Urothelium cell line (cell line): ENCODE measurements around the gene SNX32.
A peak's percentile ranks its signal among the peaks of the same experiment; 100 is the strongest.

Experiments
- DNase-seq: peaks from one replicate; pipeline ENCODE4 v3.0.0; 2011; ENCODE audit warnings: low spot score, mixed read lengths
- FAIRE-seq: peaks from 2 replicates; lab custom pipeline; 2011; peaks lifted over from hg19 to GRCh38; lab: Jason Lieb, UNC

Gene SNX32

DNA sequence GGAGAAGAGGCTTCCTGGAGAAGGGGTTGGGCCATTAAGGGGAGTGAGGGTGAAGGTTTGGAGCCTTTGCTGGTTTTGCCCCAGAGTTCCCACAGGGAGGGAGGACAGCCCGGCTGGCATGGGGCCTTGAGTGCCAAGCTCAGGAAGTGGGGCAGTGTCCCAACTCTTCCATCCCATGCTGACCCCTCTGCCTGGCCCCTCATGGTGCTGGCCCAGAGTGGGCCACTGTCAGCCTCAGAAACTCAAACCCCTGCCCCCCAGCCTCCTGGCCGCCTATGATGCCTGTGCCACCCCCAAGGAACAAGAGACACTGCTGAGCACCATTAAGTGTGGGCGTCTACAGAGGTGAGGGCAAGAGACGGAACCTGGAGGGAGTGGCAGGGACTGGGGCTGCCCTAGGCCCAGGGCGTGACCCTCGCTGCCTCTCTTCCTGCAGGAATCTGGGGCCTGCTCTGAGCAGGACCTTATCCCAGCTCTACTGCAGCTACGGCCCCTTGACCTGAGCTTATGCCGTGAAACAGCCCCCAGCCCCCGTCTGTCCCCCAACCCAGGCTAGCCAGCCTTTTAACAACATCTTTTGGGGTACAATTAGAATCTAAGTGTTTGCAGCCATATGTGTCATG is 31.9 kb downstream of the SNX32 start:
- FAIRE-seq, result no peak

GRCh38 chr11:65866509-65867283 is 32.9 kb downstream of the SNX32 start:
- FAIRE-seq, result no peak
- DNase-seq, result no peak

More for the DNA sequence above, 31.9 kb downstream of the SNX32 start:
- DNase-seq, result no peak

DNA sequence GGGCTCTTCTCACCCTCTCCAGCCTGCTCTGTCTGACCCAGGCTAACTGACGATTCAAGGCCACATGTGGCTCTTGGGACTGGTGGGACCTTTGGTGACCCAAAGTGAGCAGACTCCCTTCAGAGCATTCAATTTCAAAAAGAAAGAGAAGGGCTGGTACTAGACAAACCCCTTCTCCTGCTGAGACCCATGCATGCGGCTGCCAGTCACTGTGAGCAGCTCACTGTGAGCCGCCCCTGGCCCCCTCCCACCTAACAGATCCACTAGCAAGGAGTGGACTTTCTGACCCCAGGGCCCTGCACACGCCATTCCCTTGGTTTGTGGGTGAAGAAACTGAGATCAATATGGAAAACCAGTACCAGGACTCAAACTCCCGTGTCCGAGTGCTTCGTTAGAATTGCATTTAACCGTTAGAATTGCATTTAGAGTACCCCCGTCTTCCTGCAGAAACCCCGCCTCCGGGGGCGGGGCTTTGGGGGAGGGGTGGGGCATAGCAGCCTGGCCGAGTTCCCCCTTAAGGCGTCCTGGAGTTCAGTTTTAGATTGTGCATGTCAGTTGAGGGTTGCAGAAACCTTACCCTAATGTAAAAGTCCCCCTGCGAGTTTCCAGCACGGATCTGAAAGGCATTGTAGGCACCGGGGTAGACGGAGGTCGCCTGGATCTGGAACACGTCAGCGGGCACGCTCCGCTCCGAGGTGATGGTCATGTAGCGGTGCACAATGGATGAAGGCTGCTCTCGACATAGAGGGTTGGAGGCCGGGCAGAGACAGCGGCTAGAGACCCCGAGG is 33.7 kb downstream of the SNX32 start:
- FAIRE-seq (no peak), DNase-seq (no peak)

DNA sequence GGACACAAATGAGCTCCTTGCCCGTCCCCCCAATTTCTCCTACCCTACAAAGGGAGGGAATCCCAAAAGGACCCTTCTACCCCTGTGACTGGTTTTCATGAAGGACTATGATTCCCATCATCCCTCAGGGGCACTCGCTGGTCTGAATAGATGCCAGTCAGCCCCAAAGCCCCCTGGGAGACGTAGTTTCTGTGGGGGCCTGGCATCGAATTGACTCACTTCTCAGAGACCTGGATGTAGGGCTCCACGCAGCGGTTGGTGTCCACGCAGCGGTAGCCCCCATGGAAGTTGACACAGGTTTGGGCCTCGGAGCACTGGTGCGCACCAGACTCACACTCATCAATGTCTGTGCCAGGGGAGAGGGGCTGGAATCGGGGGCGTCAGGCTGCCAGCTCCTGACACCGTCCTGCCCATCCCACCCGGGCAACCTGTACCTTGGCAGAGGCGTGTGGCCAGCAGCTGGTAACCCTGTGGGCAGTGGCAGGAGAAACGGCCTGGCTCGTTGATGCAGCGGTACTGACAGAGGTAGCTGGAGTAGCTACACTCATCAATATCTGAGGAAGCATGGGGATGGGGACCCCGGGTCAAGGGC is 34.4 kb downstream of the SNX32 start:
- DNase-seq, result no peak
- FAIRE-seq, result peak; percentile 32

DNA sequence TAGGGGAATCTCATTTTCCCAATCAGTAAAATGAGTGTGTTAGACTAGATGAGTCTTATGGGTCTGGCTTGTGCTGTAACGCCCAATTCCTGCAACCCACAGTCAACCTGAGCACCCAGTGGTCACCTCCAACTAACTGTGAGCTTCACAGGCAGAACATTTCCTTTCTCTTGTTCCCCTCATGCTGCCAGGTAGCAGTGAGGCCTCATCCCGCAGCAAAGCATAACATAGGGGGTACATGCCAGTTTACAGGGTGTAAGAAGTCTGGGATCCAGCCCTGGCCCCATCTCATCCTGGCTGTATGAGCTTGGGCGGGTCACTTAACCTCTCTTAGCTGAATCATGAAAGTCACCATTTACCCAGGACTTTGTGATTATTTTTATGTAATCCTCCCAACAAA is 35.1 kb downstream of the SNX32 start:
- DNase-seq (no peak), FAIRE-seq (no peak)

DNA sequence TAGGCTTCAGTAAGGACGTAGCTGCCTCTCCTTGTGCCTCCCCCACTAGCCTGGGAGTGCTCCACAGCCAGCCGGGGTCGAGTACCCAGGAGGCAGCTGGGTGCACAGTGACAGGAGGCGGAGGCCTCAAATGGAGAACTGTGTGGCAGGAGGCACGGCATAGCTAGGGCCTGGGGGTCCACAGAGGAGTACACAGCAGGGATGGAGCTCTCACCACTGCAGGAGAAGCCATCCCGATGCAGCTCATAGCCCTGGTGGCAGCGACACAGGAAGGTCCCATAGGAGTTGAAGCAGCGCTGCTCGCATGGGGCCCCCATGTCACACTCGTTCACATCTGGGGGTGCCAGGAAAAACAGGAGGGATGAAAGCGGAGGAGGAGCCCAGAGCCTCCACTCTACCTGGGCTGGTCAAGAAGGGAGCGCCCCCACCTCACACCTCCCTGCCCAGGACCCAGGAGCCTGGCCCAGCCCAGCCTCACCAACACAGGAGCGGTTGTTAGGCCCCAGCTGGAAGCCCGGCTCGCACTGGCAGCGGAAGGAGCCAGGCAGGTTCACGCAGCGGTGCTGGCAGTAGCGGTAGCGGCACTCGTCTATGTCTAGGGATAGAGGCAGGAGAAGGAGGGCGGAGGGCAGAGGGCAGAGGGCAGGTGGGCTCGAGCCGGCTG is 36.0 kb downstream of the SNX32 start:
- FAIRE-seq, result no peak
- no peak for DNase-seq

DNA sequence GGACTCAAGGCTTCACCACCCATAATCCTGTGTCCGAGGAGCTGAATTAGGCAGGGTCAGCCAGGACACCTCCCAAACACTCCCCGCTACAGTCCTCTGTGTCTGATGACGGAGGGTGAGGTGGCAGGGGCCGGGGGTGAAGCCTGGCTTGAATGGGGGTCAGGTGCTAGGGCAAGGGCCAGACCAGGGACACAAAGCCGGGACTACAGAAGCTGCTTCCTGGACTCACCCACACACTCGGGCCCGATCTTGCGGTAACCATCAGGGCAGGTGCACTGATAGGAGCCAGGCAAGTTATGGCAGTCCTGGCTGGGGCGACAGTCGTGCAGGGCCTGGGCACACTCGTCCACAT is 36.5 kb downstream of the SNX32 start:
- FAIRE-seq (no peak), DNase-seq (no peak)

- no peak for DNase-seq
- FAIRE-seq, result no peak
Measured at GRCh38 chr11:65870706-65871681, 37.2 kb downstream of the SNX32 start.

DNA sequence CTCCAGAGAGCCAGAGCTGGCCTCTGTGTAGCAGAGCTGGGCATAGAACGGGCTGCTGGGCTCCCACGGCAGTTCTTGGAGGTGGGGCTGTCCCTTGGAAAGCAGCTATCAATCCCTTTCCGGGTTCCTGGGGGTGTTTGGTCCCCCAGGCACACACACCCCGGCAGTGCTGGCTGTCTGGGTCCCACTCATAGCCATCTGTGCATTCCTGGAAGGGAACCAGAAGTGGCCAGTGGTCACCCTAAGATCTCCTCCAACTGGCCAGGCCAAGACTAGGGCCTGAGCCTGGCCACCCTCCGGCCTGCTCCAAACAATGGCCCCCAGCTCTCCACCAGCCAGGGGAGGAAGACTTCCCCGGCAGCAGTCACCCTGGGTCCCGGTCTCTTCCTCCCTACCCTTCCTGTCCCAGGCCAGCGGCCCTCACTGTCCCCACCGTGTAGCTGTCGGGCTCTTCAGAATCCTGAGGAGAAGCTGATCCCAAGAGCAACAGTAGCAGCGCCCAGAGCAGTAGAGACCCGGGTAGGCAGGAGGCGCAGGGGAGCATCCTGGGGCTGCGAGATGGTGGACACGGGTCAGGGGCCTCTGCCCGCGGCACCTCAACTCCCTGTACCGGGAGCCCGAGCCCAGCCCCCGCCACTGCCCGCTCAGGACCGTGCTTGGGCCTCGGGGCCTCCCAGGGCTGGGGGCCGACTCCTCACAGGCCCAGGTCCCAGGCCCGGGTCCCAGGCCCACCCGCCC is 38.2 kb downstream of the SNX32 start:
- peak; percentile 35 for DNase-seq
- no peak for FAIRE-seq

GRCh38 chr11:65872586-65873317 is 39.0 kb downstream of the SNX32 start, which contains the start of gene EFEMP2:
Gene EFEMP2 (minus strand): TSS chr11:65872800. CDS start chr11:65872354, 446 bp downstream.
- peak; percentile 44 for DNase-seq
- FAIRE-seq, result no peak

DNA sequence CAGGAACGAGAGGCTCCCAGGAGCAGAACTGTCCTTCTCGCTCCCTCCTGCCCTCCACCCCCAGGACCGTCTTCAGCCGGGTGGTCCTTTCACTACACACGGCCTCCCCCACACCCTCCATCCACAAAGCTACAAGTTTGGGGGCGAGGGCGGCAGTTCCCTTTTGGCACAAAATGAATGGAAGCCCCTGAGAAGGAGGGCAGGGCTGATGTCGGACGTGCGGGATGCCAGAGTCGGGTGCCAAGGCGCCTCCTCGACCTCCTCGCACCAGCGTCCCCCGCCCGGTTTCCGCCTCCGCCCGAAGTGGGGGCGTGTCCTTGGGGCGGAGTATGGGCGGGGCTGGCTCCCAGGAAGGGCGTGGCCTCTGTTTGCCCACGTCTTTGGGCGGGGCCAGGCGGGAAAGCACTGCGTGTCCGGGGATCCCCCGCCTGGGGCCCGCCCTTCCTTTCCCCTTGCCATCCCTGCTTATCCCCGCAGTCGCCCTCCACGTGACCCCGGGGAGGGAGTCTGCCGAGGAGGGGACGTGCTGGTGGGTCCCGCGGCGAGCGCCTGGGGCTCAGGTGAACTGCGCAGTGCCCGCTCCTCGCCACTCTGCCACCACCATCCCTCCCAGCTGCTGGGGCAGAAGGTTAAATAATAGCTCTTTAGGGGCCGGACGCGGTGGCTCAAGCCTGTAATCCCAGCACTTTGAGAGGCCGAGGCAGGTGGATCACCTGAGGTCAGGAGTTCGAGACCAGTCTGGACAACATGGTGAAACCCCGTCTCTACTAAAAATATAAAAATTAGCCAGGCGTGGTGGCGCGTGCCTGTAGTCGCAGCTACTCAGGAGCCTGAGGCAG is 39.8 kb downstream of the SNX32 start:
- DNase-seq, result peak; percentile 95
- FAIRE-seq, result peak; percentile 98

DNA sequence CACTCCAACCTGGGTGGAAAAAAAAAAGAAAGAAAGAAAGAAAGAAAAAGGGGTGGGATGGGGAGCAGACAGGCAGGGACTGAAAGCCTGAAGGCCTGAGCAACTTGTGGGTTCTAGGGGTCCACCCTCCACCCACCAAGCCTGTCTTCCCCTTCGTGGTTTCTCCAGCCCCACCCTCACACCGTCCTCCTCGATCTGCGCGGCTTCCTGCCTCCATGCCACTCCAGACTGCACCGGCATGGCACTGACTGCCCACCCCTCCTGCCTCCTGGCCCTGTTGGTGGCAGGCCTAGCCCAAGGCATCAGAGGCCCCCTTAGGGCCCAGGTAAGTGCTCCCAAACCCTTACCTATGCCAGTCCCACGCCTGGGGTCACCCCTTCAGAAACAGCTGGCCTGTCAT is 45.9 kb downstream of the SNX32 start, which contains the start of gene CTSW:
Gene CTSW (plus strand): TSS at position 221 of the 400 bp plus-strand sequence. CDS start 18 bp downstream, at position 239.
- DNase-seq (no peak), FAIRE-seq (no peak)

- FAIRE-seq, result no peak
- no peak for DNase-seq
Measured at GRCh38 chr11:65880027-65880426, 46.3 kb downstream of the SNX32 start.

GRCh38 chr11:65880844-65881421 is 47.2 kb downstream of the SNX32 start:
- no peak for FAIRE-seq
- no peak for DNase-seq

- FAIRE-seq, result peak; percentile 27
- no peak for DNase-seq
Measured at GRCh38 chr11:65882120-65883057, 48.6 kb downstream of the SNX32 start.
